ENCODE measurements around the gene FUBP1. TPM values are rescaled to one million over a fixed set of nuclear protein-coding genes. Genes with fewer than 3 reads are reported as not detected.

Gene FUBP1
- total and polyA plus RNA-seq, 2 donors (not counting 3 experiments of a cell fraction or from before 2014, with no cell fraction given): 112 to 166 TPM

- Histone ChIP-seq H3K4me1 (ENCODE audit: control insufficient read depth, extremely low read depth, insufficient read depth, low read length) (no peaks in the 10 kb centered on the region), H3K9me1 (replicated peaks; ENCODE audit: control insufficient read depth, extremely low read depth, insufficient read depth, low read length) (no peaks in the 10 kb centered on the region), H3K36me3 (ENCODE audit: control insufficient read depth in 2 of 2, extremely low read depth in 1 of 2, insufficient read depth in 2 of 2, low read length in 2 of 2) (peaks cover 39 to 71% of the 10 kb centered on the region in 2 experiments), H3K9ac (replicated peaks; ENCODE audit: extremely low read depth, insufficient read depth, low read length) (no peak overlapping the region), H3K79me2 (ENCODE audit: control insufficient read depth, insufficient read depth, low read length) (peaks cover 70% of the 10 kb centered on the region), H2AFZ (ENCODE audit: low read depth, low read length) (no peak overlapping the region), H3K27me3 (ENCODE audit: control insufficient read depth in 2 of 2, insufficient read depth in 2 of 2, low read length in 2 of 2) (no peaks in the 10 kb centered on the region), H4K20me1 (replicated peaks; ENCODE audit: control insufficient read depth, extremely low read depth, insufficient read depth, low read length) (peaks cover 5% of the 10 kb centered on the region), H3K9me3 (replicated peaks; ENCODE audit: control insufficient read depth, insufficient read depth, low read length) (no peaks in the 10 kb centered on the region), H3K4me3 (replicated peaks in 1 of 3; ENCODE audit: insufficient read depth in 1 of 3, low read depth in 1 of 3, low read length in 3 of 3) (no peak overlapping the region), H3K4me2 (ENCODE audit: insufficient read depth, low read length) (no peak overlapping the region), H3K27ac (ENCODE audit: insufficient read depth, low read depth, low read length) (no peak overlapping the region)
- no TSS peak for BruUV-seq (replicated peaks)
- FAIRE-seq: no peak
- intact Hi-C loops (cut with micrococcal nuclease): no loop called here
- dilution Hi-C loops (cut with MboI; ENCODE audit: extremely low pct_ligation_motif_present, low sequenced_read_pairs): no loop called here
- DNase-seq (ENCODE audit: low read depth, low spot score): no peak
- no peak for TF ChIP-seq POLR2A (IDR thresholded peaks at IDR 0.05; ENCODE audit: low read depth, low read length)
- no peak for TF ChIP-seq JUN (IDR thresholded peaks at IDR 0.05; ENCODE audit: borderline replicate concordance, insufficient read depth, insufficient read length, low read depth)
- TF ChIP-seq POLR2AphosphoS5 (IDR thresholded peaks at IDR 0.05; ENCODE audit: insufficient read depth, low read depth, low read length): no peak
- no peak for TF ChIP-seq MAX (IDR thresholded peaks at IDR 0.05; ENCODE audit: insufficient read depth, insufficient read length)
- TF ChIP-seq EZH2 (IDR thresholded peaks at IDR 0.05; ENCODE audit: borderline replicate concordance, low read depth, low read length, severe bottlenecking): no peak
- TF ChIP-seq GATA2 (IDR thresholded peaks at IDR 0.05; ENCODE audit: insufficient read depth, insufficient read length, low read depth, low read length): no peak
- no peak for TF ChIP-seq FOS (IDR thresholded peaks at IDR 0.05; ENCODE audit: borderline replicate concordance, insufficient read depth, low read length)
- no peak for TF ChIP-seq MYC (IDR thresholded peaks at IDR 0.05; ENCODE audit: low read depth, low read length)
- no peak for TF ChIP-seq CTCF (IDR thresholded peaks at IDR 0.05; ENCODE audit: extremely low read depth in 1 of 2, insufficient read depth in 1 of 2, low read depth in 1 of 2, low read length in 2 of 2)
- ChIA-PET POLR2A (no interaction called here), CTCF (no interaction called here)
These were observed 17.5 kb downstream of the FUBP1 start for GRCh38 chr1:77961392-77961791.
